Naive B cell (primary cell): ENCODE data around the gene MUC22. TPM values are rescaled to one million over a fixed set of nuclear protein-coding genes. Genes with fewer than 3 reads are reported as not detected.
A peak's percentile ranks its signal among the peaks of the same experiment; 100 is the strongest.
"Not testable (repeated sequence)": the region's sequence is repeated elsewhere in the genome, so short reads cannot be mapped to it uniquely, and the experiment has no call there.

Experiments
- ATAC-seq, 2 donors: fragments of 150-1000 bp; cut with Tn5 transposase; 2 replicates each; pipeline ENCODE4 v1.10.0; 2021; ENCODE audit warnings: low read depth in 2 of 2, mild to moderate bottlenecking in 2 of 2, moderate library complexity in 2 of 2
- DNase-seq: peaks from one replicate; pipeline ENCODE4 v3.0.0; 2022
- H3K27ac Mint-ChIP-seq, 6 donors: one replicate each; pipeline ENCODE4 v1.8.0; 2020 to 2022; ENCODE audit warnings: mild to moderate bottlenecking in 6 of 6, mixed read lengths in 6 of 6, moderate library complexity in 5 of 6, inconsistent platforms in 2 of 6
- H3K27me3 Mint-ChIP-seq, 3 donors: one replicate each; pipeline ENCODE4 v1.8.0; 2021 to 2022; ENCODE audit warnings: mixed read lengths in 3 of 3, mild to moderate bottlenecking in 1 of 3
- H3K36me3 Mint-ChIP-seq, 2 donors: one replicate each; pipeline ENCODE4 v1.8.0; 2020 to 2022; ENCODE audit warnings: mixed read lengths in 2 of 2, inconsistent platforms in 1 of 2, mild to moderate bottlenecking in 1 of 2
- H3K4me1 Mint-ChIP-seq, 3 donors: one replicate each; pipeline ENCODE4 v1.8.0; 2020 to 2022; ENCODE audit warnings: mixed read lengths in 3 of 3, inconsistent platforms in 1 of 3, mild to moderate bottlenecking in 1 of 3, moderate library complexity in 1 of 3
- H3K4me3 Mint-ChIP-seq, 8 donors: one replicate each; pipeline ENCODE4 v1.8.0; 2020 to 2022; ENCODE audit warnings: mild to moderate bottlenecking in 8 of 8, mixed read lengths in 8 of 8, moderate library complexity in 8 of 8, inconsistent platforms in 2 of 8
- H3K9me3 Mint-ChIP-seq, 7 donors: one replicate each; pipeline ENCODE4 v1.8.0; 2020 to 2022; ENCODE audit warnings: mixed read lengths in 7 of 7, mild to moderate bottlenecking in 5 of 7, inconsistent platforms in 2 of 7, moderate library complexity in 1 of 7
- polyA plus RNA-seq, 6 donors: library from polyadenylated mRNA; unstranded; fragments of 300-500 nt; fragmentation: Illumina TruSeq; gene quantifications; one replicate each; pipeline ENCODE4 v1.2.3, GENCODE V29; 2021; ENCODE audit warnings: low read depth in 6 of 6

Gene MUC22
- polyA plus RNA-seq, 6 donors from 2014 or later = not detected

DNA sequence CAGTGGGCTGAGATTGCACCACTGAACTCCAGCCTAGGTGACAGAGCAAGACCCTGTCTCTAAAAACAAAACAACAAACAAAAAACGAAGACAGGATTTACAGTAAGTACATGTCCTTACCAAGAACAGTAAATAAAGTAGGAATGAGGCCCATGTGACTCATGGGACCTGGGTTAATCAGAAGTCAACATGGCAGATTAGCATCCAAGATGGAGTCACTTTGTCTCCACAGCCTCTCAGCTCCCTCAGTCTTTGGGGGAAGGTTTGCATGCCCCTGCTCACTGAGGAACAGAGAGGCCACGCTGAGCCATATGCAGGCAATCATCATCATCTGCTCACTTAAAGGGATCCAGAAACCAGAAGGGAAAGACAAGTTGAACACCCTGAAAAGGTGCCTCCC, 7.8 kb upstream of the MUC22 start:
- Mint-ChIP-seq H3K36me3 (peaks cover 0 to 7% of the 10 kb centered on the region in 2 donors), H3K9me3 (peaks cover 0 to 4% (median 0%) of the 10 kb centered on the region in 7 donors), H3K27me3 (peaks cover 0 to 27% (median 26%) of the 10 kb centered on the region in 3 donors), H3K4me1 (peaks cover 0 to 18% (median 0%) of the 10 kb centered on the region in 3 donors), H3K4me3 (peak overlapping the region in 1 of 8 donors; percentile 31), H3K27ac (no peak overlapping the region)
- DNase-seq = no peak
- ATAC-seq = no peak

GRCh38 chr6:31004794-31005193, 5.5 kb upstream of the MUC22 start:
- Mint-ChIP-seq H3K4me3 (no peak overlapping the region), H3K27ac (peak overlapping the region in 1 of 6 donors; percentile 61), H3K4me1 (peaks cover 0 to 18% (median 0%) of the 10 kb centered on the region in 3 donors), H3K36me3 (peaks cover 0 to 5% of the 10 kb centered on the region in 2 donors), H3K9me3 (peaks cover 0 to 3% (median 0%) of the 10 kb centered on the region in 7 donors), H3K27me3 (peaks cover 5 to 35% (median 34%) of the 10 kb centered on the region in 3 donors)
- no peak for ATAC-seq
- DNase-seq = no peak

GRCh38 chr6:31005249-31006020, 4.8 kb upstream of the MUC22 start:
- H3K4me3 Mint-ChIP-seq = no peak overlapping the region
- no peaks in the 10 kb centered on the region for H3K36me3 Mint-ChIP-seq
- DNase-seq (no peak), ATAC-seq (no peak)
- no peaks in the 10 kb centered on the region for H3K9me3 Mint-ChIP-seq
- peaks cover 0 to 18% (median 0%) of the 10 kb centered on the region in 3 donors for H3K4me1 Mint-ChIP-seq
- no peak overlapping the region for H3K27ac Mint-ChIP-seq
- peaks cover 5 to 31% (median 30%) of the 10 kb centered on the region in 3 donors for H3K27me3 Mint-ChIP-seq

GRCh38 chr6:31007694-31008093, 2.6 kb upstream of the MUC22 start:
- Mint-ChIP-seq H3K4me3 (no peak overlapping the region), H3K36me3 (no peaks in the 10 kb centered on the region), H3K4me1 (peaks cover 0 to 13% (median 0%) of the 10 kb centered on the region in 3 donors), H3K27ac (no peak overlapping the region), H3K27me3 (peaks cover 18 to 40% (median 36%) of the 10 kb centered on the region in 3 donors), H3K9me3 (peaks cover 0 to 1% (median 0%) of the 10 kb centered on the region in 7 donors)
- DNase-seq (no peak), ATAC-seq (no peak)

DNA sequence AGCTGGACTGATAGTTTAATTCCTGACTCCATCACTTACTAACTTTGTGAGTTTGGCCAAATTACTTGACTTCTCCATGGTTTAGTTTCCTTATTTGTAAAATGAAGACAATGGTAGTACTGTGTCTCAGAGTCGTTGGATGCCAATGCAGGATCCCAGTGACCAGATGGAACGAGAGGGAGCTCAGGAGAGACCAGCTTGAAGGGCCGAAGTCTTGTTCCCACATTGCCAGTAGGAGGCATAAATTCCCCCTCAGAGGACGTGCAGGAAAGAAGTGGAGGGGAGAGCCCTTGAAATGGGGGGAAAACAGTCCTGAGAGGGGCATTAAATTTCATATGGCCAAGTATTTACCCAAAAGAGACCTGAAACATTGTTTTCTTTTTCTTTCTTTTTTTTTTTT, 2.1 kb upstream of the MUC22 start:
- peaks cover 0 to 3% (median 0%) of the 10 kb centered on the region in 7 donors for H3K9me3 Mint-ChIP-seq
- ATAC-seq (no peak), DNase-seq (no peak)
- no peaks in the 10 kb centered on the region for H3K36me3 Mint-ChIP-seq
- H3K4me1 Mint-ChIP-seq = peaks cover 0 to 13% (median 0%) of the 10 kb centered on the region in 3 donors
- H3K27me3 Mint-ChIP-seq = peaks cover 21 to 40% (median 36%) of the 10 kb centered on the region in 3 donors
- H3K27ac Mint-ChIP-seq = no peak overlapping the region
- no peak overlapping the region for H3K4me3 Mint-ChIP-seq

GRCh38 chr6:31009731-31010130, 543 bp upstream of the MUC22 start:
- peaks cover 0 to 3% (median 0%) of the 10 kb centered on the region in 7 donors for H3K9me3 Mint-ChIP-seq
- H3K27ac Mint-ChIP-seq = no peak overlapping the region
- H3K4me3 Mint-ChIP-seq = no peak overlapping the region
- H3K27me3 Mint-ChIP-seq = peaks cover 31 to 56% (median 50%) of the 10 kb centered on the region in 3 donors
- H3K36me3 Mint-ChIP-seq = no peaks in the 10 kb centered on the region
- H3K4me1 Mint-ChIP-seq = peaks cover 0 to 6% (median 0%) of the 10 kb centered on the region in 3 donors
- ATAC-seq = no peak
- DNase-seq = no peak

DNA sequence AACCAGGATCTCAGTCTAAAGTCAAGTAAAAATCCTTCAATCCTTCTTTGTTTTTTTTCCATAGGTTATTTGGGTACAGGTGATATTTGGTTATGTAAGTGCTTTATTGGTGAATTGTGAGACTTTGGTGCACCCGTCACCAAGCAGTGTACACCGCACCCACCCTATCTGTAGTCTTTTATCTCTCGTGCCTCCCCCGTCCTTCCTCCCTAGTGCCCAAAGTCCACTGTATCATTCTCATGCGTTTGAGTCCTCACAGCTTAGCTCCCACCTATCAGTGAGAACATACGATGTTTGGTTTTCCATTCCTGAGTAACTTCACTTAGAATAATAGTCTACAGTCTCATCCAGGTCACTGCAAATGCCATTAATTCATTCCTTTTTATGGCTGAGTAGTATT, 879 bp downstream of the MUC22 start:
- DNase-seq = no peak
- H3K4me1 Mint-ChIP-seq = no peaks in the 10 kb centered on the region
- H3K36me3 Mint-ChIP-seq = no peaks in the 10 kb centered on the region
- H3K4me3 Mint-ChIP-seq = no peak overlapping the region
- no peak for ATAC-seq
- no peak overlapping the region for H3K27ac Mint-ChIP-seq
- H3K9me3 Mint-ChIP-seq = peaks cover 0 to 10% (median 3%) of the 10 kb centered on the region in 7 donors
- peaks cover 35 to 69% (median 54%) of the 10 kb centered on the region in 3 donors for H3K27me3 Mint-ChIP-seq

- Mint-ChIP-seq H3K27me3 (peaks cover 32 to 51% (median 50%) of the 10 kb centered on the region in 3 donors), H3K9me3 (peaks cover 0 to 11% (median 5%) of the 10 kb centered on the region in 7 donors), H3K4me3 (no peak overlapping the region), H3K36me3 (no peaks in the 10 kb centered on the region), H3K27ac (no peak overlapping the region), H3K4me1 (peaks cover 0 to 5% (median 3%) of the 10 kb centered on the region in 3 donors)
- ATAC-seq = no peak
- DNase-seq = no peak
Observed at GRCh38 chr6:31016659-31017299, 6.5 kb downstream of the MUC22 start.

DNA sequence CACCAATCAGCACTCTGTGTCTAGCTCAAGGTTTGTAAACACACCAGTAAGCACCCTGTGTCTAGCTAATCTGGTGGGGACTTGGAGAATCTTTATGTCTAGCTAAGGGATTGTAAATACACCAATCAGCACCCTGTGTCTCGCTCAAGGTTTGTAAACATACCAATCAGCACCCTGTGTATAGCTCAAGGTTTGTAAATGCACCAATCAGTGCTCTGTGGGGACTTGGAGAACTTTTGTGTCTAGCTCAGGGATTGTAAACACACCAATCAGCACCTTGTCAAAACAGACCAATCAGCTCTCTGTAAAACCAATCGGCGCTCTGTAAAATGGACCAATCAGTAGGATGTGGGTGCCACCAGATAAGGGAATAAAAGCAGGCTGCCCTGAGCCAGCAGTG, 7.2 kb downstream of the MUC22 start:
- not testable (repeated sequence) for H3K27ac Mint-ChIP-seq, H3K36me3 Mint-ChIP-seq, ATAC-seq, H3K4me1 Mint-ChIP-seq, H3K4me3 Mint-ChIP-seq, DNase-seq
- Mint-ChIP-seq H3K27me3 (peaks cover 28 to 51% (median 45%) of the 10 kb centered on the region in 3 donors), H3K9me3 (peaks cover 0 to 11% (median 5%) of the 10 kb centered on the region in 7 donors)

DNA sequence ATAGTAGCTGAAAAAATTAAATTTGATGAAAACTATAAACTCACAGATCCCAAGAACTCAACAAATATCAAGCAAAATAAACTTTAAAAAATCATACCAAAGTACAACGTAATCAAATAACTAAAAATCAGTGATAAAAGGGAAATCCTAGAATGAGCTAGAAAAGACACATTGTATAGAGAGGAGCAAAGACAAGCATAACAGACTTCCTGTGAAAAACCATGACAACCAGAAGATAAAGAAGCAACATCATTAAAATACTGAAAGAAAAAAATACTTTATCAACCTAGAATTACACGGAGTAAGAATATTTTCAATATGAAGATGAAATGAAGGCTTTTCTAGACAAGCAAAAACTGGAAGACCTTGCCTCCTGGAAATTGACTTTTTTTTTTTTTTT, 9.8 kb downstream of the MUC22 start:
- peaks cover 14 to 44% (median 34%) of the 10 kb centered on the region in 3 donors for H3K27me3 Mint-ChIP-seq
- no peaks in the 10 kb centered on the region for H3K36me3 Mint-ChIP-seq
- H3K4me3 Mint-ChIP-seq = no peak overlapping the region
- ATAC-seq (peak in 1 of 2 donors; percentile 28), DNase-seq (no peak)
- peaks cover 0 to 5% (median 3%) of the 10 kb centered on the region in 3 donors for H3K4me1 Mint-ChIP-seq
- peaks cover 0 to 11% (median 2%) of the 10 kb centered on the region in 7 donors for H3K9me3 Mint-ChIP-seq
- H3K27ac Mint-ChIP-seq = peak overlapping the region in 2 of 6 donors; percentile 18 to 71

GRCh38 chr6:31020631-31021255, 10.5 kb downstream of the MUC22 start:
- not testable (repeated sequence) for H3K9me3 Mint-ChIP-seq, DNase-seq, H3K4me1 Mint-ChIP-seq, H3K4me3 Mint-ChIP-seq, H3K36me3 Mint-ChIP-seq, H3K27ac Mint-ChIP-seq, ATAC-seq
- peaks cover 17 to 44% (median 36%) of the 10 kb centered on the region in 3 donors for H3K27me3 Mint-ChIP-seq

DNA sequence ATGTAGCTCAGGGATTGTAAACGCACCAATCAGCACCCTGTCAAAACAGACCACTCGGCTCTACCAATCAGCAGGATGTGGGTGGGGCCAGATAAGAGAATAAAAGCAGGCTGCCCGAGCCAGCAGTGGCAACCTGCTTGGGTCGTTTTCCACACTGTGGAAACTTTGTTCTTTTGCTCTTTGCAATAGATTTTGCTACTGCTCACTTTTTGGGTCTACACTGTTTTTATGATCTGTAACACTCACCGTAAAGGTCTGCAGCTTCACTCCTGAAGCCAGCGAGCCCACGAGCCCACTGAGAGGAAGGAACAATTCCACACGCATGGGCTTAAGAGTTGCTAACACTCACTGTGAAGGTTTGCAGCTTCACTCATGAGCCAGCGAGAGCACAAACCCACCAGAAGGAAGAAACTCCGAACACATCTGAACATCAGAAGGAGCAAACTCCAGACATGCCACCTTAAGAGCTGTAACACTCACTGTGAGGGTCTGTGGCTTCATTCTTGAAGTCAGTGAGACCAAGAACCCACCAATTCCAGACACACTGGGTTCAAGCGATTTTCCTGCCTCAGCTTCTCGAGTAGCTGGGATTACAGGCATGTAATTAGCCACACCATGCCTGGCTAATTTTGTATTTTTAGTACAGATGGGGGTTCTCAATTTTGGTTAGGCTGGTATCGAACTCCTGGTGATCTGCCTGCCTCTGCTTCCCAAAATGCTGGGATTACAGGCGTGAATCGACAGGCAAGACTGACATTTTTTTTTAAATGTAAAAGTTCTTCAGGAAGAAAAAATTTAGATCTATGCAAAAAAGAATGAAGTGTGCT, 11.6 kb downstream of the MUC22 start:
- not testable (repeated sequence) for H3K9me3 Mint-ChIP-seq, DNase-seq, H3K36me3 Mint-ChIP-seq, ATAC-seq, H3K4me3 Mint-ChIP-seq, H3K4me1 Mint-ChIP-seq
- H3K27me3 Mint-ChIP-seq = peaks cover 19 to 49% (median 48%) of the 10 kb centered on the region in 3 donors
- peak overlapping the region in 1 of 6 donors; percentile 68 for H3K27ac Mint-ChIP-seq
